HG03460 (cell line): ENCODE measurements around the gene HOXA3.

ENCODE experiments used
- ATAC-seq: cut with Tn5 transposase; IDR thresholded peaks from one replicate; pipeline ENCODE4 v1.9.1; 2021; ENCODE audit not compliant: unreplicated experiment

HOXA3 gene

DNA sequence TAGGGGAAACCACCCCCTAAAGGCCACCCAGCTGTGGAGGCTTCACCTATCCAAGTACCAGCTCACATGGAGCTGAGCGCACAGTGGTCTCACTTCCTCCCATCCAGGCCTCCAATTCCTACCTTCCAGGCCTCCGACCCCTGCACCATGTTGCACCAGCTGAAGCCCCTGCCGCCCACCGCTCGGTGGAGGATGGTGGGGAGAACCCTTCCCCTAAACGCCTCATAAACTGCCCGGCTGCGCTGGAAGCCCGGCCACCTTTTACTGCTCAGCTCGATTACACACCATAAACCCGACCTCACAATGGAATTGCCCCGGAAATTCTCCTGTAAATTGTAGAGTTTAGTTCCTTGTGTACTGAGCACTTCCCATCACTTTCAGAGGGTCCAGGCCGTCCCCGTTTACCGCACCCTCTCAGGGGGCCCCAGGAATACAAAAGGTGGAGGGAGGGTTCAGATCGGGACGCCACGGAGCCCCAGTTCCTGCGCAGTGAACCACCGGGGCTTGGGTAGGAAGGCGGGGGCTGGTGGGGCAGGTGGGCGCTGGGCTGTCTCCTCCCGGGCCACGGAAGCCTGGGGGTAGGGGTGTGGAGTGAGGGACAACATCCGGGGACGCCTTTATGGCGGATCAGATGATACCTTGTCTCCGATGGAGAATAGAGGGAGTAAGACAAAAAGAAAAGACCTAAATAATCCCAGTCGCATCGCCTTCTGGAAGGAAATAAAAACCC lies 5.5 kb upstream of the HOXA3 start:
- no peak for ATAC-seq

DNA sequence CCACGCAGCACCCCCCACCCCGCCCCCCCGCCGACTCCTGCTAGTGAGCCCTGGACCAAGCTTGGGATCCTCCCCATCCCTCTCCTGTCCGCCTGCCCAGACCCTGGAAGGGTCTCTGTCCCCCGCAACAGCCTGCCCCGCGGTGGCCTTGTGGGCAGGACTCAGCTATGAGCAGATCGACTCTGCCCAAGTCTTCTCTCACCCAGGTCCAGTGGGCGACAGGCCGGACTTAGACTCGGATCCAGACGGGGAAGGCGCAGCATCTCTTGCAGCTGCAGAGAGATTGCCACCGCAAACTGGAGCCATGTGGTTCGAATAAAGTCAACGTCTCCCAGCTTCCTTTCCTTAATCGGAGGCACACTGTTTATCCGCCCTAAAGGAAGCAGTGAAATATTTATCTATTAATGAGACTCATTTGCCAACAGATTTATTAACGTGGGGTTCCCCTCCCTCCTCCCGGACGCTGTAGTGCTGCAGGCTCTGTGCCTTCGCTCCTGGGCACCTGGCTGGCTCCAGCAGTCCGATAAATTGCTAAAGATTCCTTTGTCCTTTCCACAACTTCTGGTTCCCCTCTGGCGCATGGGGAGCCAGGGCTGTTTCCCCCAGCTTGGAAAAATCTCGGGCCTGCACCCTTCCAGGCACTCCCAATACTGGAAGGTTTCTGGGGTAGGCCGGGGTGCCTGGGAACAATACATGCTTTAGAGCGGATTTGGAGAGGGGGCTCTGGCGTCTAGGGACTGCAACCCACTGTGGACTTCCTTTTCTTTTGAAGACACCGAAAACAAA lies 4.7 kb upstream of the HOXA3 start:
- no peak for ATAC-seq

DNA sequence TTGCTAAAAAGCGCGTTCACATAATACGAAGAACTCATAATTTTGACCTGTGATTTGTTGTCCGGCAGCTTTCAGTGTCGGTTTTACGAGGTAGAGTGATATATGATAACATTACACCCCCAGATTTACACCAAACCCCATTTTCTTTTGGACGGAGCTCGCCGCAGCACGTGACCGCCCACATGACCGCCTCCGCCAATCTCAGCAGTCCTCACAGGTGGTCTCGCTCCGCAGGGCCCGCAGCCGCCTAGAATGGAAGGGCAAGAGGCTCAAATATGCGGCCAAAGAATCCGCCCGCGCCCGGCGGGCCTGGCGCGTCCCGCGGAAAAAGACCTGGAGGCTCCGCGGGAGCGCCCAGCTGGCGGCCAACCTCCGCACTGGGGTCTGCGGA lies 4.1 kb upstream of the HOXA3 start, which contains the start of gene HOXA7:
TSS of gene HOXA7 (minus strand) at position 168 of the 391 bp plus-strand sequence. CDS start at position 38, 130 bp downstream.
- no peak for ATAC-seq

DNA sequence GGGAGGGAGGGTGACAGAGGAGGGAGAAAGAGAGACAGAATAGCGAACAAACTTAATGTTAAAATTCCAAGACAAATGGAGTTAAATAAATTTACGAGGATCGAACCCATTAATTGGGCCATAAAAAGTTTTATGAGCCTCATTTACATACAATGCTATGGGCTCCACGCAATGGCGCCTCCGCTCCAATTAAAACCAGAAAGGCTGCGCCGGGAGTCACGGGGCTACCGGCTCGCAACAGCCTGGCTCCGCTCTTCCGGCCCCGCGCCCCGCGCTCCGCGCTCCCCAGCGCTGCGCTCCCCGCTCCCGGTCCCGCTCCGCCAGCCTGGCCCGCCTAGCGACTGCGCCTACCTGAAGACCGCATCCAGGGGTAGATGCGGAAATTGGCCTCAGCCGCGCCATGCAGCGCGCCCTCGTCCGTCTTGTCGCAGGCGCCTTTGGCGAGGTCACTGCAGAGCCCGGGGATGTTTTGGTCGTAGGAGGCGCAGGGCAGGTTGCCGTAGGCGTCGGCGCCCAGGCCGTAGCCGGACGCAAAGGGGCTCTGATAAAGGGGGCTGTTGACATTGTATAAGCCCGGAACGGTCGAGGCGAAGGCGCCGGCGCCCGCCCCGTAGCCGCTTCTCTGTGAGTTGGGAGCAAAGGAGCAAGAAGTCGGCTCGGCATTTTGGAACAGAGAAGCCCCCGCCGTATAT lies 3.6 kb upstream of the HOXA3 start:
- no peak for ATAC-seq

DNA sequence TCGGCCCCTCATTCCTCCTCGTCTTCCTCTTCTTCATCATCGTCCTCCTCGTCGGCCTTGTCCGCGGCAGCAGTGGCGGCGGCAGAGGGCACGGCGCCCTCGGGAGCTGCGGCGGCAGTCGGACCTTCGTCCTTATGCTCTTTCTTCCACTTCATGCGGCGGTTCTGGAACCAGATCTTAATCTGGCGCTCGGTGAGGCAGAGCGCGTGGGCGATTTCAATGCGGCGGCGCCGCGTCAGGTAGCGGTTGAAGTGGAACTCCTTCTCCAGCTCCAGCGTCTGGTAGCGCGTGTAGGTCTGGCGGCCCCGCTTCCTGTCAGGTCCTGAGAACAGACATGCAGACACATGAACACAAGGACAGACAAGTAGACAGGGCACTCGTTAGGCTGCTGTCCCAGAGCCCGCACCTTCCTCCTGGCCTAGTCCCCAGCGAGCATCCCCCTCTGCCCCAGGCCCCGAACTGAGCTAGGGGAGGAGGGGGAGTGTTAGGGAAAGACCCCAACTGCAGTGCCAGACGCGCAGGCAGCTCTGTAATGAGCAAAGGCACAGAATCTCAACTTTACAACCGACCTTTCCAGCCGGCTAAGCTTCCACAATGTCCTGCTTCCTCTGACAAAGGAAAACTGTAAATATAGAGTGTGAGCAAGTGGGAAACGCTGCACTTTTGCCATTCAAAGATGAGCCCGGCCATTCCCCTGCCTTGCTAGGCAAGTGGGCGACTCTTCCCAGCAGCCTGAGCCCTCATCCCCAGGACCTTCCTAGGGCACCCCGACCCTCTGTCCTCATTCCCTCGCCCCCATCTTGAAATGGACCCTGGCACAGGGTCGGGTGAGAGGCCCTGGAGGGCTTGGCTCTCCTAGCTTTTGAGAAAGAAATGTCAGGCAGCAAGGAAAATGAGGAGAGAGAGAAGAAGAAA lies 2.8 kb upstream of the HOXA3 start:
- no peak for ATAC-seq

DNA sequence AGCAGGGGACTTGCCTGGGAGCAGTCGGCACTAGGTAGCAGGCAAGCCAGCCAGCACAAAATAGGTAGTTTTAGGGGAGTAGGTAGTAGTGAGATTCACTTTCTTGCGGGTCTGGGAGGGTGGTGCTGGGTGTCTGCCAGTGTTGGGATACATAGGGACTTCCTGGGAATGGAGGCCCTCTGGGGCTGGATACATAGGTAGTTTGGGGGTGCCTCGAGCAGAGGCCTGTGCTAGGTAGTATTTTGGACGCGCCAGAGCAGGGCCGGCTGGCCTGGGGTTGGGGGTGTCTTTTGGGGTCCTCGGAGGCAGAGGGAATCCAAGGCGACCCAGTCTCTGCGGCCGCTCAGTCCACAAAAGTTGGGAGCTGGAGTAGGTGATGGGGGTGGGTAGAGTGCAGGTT lies 2.0 kb upstream of the HOXA3 start:
- ATAC-seq, result no peak

DNA sequence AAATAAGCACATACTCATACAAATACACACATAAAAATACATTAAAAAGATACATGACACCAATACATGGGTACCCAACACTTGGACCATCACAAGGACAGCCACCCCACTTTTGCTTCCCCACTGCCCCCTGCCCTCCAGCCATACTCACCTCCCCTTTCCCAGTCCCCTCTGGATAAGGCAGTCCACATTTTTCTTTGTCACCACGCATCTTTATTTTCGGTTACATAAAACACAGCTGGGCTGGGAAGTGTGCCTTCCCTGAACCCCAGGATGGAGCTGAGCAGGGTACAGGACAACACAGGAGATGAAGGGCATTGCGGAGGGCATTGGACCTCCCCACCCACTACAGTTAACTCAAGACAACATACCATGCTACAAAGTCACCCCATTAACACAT lies 1.1 kb upstream of the HOXA3 start:
- ATAC-seq, result no peak

DNA sequence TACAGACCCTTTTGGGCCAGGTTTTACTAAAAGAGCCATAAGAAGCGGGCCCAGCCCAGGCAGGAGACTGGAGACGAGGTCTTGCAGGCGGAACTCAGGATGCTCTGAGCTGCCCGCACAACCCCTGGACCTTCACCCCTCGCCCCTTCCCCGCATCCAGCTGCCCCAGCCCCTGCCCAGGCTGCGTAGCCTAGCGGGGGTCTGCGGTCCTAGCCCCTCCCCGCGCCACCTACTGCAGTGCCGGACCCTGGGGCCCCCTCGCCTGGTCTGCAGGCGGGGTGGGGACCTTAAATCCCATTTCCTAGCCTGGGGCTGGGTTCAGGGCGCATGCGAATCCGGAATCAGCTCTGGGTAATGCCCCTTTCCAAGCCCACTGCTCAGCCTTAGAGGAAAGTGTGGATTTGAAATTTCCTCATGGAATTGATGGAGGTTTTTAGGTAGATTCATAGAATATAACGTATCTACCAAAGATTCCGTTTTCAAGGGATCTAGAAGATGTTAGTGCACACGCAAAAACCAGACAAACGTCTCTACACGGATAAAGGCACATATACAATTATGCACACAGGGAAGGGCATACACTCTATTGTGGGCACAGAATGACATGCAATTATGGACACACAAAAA lies 546 bp upstream of the HOXA3 start:
- no peak for ATAC-seq

DNA sequence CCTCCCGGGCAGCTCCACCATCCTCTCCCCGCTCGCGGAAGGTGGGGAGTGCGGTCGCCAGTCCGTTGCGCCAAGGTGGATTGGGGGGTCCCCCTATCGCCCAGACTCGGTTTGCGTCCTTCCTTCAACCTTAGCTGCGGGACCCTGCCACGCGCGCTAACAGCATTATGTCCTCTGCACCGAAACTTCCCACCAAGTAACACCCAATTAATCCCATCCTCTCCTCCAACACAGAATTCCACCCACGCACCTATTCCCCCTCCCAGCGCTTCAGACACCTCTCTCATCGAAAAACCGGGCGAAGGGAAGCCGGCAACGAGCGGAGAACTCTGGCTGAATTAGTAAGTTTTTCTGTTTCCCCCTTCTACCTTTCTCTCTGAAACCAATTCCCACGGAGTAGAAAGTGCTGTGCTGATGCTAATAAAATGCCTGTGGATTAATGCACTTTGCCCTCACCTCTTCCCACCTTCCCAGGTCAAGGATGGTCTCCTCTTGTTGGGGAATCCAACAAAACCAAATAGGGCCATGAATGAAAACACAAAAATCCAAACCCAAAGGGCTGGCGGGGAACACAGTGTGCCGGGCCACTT lies 947 bp downstream of the HOXA3 start:
- ATAC-seq, result no peak

DNA sequence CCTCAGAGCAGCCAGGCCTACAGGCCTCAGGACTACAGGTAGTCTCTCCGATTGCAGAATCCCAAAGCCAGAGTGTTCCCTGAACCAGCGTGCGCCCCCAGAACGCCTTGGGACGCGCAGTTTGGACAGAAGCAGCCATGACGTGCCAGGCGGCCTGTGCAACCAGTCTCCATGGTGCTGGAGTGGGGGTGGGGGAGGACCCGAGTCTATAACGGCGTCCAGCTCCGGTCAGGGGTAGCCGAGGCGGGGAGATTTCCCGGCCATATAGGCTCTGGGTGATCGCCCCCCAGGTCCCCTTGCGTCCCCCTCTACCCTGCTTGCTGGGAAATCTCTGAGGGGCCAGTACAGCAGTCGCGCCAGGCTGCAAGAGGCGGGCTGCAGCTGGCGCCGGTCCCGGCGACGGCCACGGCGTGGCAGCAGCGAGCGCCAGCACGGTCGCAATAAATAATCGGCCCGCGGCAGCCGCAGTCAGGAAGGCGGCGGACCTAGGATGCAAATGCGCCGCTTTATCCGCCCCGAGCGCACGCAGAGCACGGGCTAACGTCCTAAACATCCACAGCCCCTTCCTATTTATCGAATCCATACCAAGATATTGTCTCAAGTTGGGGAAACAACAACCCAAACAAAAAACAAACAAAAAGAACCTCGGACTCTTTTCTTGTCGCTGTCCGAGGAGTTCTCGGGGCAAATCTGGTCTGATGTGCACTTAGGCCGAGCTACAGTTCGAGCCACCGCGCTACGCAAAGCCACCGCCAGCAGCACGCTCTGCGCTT lies 1.6 kb downstream of the HOXA3 start:
- ATAC-seq, result peak; percentile 74

DNA sequence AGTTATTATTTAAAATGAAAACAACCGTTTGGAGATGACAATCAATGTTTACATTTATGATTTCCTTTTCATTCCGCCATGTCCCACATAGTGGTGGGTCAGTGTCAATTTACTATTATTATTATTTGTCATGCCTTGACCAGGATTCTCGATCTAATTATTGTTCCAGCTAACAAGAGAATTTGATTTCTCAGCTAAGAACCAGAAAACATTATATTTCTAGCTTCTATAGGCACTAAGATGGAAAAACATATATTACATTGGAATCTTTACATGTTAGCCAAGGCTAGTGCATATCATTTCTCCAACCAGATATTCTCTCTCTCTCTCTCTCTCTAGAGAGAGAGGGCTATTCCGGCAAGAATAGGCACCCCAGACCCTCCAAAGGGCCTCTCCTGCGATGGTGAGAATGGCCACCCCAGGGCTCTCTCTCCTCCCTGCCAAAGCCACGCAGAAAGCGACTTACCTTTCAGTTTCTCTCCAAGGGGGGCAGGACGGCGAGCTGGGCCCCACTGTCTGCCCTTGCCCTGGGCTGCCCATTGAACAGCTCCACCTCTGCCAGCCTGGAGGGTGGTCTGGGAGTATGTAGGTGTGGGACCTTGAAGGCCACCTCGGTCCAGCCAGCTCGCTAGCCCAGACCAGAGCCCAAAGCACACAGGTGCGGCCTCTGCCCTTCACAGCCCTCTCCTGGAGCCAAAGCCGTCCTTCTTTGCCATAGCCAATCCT lies 2.4 kb downstream of the HOXA3 start:
- ATAC-seq, result peak; percentile 13

DNA sequence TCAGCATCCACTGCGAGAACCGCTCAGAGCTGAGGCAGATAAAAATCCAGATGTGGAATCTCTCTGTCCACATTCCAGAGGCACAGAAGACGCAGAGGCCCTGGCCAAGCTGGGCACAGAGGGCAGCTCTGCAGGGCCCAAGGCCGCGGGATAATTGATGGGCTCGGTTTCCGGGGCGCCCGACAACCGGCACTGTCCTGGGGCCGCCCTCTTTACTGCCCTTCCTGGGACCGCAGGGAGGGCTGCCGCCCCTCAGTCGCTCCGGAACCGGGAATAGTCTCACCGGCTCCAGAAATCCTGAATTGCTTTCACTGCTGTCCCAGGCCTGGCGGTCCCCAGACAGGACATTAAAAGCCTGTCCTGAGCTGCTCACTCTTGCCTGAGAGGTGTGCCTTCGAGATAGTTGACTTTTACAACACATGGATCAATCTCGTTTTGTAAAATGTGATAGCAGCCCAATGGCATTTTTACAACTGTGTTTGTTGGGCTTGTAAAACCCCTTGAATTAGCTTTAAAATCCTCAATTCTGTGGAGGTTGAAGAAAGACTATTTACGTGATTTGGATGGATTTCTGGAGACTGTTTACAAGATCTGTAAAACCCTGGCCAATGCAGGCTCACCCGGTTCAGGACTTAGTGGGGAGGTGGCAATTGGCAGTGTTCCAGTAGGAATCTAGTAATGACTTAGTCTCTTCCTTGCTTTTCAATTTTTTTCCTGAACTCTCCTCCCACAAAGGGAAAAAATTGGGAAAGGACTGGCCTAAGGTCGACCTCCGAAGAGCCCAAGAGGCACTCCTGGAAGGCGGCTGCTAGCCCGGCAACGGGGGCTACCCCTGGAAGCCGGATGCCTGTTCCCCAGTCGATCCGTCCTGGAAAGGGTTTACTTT lies 3.4 kb downstream of the HOXA3 start:
- ATAC-seq, result no peak

DNA sequence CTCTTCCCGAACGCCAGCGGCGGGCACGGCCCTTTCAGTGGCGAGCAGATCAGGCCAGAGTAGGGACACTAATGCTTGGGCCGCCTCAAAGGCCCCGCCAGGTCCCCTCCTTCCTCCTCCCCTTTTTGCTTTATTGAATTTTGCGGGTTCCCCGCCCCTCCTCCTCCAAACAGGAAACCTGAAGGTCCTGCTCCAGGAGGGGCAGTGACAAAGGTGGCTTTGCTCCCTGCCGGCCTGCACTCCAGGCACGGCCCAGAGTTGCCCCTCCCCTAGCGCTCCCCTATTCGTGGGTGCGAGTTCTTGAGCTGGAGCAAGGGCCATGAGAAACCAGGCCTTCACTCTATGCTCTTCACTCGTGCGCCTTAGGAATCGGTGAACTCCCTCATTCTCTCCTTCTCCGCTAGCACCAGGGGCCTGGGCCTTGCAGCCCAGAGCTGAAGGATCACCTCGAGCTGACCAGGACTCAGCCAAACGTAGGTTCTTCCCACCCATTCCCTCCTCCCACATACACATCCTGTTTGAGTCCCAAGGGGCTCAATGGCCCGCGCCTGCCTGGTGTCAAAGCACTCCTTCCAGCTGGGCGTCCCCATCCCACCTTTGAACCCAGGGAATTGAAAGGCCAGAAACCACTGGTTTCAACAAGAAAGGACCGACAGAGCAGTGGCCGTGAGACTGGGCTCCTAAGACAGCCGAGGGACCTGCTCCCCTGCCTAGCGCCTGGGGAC lies 4.2 kb downstream of the HOXA3 start:
- ATAC-seq, result no peak

DNA sequence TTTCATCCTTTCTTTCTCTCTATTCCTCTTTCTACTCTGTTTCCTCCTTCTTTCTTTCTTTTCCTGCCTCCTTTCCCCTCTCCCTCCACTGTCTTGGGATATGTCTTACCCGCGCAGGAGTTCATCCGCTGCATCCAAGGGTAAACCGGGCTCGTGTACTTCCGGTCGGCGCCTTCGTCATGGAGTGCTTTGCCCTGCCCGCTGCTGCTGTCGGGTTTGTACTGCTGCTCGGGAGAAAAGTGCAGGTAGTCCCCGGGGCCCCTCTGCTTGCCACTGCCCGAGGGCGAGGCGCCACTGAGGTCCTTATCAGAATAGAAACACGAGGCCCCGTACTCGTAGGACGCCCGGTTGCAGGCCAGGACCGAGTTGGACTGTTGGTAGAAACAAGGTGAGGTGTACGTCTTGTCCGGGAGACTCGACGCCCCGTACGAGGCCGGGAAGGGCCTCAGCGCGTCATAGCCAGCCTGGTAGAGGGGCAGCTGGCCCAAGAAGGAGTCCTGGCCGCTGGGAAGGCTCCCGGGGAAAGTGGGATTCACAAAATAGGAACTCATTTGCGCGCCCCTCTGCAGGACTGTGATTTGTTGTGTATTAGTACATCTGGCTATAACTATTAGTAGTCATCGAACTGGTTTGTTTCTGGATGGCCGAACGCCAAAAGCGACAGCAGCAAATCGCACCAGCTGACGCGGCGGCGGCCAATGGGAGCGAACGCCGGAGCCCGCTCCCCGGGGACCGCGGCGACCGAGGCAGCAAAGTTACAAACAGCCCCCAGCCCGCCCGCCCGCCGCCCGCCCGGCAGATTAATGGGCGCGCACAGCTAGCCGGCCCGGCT lies 5.0 kb downstream of the HOXA3 start, which contains the start of gene HOXA6:
TSS of gene HOXA6 (minus strand) at position 576 of the 832 bp plus-strand sequence. CDS start at position 551, 25 bp downstream.
- no peak for ATAC-seq

DNA sequence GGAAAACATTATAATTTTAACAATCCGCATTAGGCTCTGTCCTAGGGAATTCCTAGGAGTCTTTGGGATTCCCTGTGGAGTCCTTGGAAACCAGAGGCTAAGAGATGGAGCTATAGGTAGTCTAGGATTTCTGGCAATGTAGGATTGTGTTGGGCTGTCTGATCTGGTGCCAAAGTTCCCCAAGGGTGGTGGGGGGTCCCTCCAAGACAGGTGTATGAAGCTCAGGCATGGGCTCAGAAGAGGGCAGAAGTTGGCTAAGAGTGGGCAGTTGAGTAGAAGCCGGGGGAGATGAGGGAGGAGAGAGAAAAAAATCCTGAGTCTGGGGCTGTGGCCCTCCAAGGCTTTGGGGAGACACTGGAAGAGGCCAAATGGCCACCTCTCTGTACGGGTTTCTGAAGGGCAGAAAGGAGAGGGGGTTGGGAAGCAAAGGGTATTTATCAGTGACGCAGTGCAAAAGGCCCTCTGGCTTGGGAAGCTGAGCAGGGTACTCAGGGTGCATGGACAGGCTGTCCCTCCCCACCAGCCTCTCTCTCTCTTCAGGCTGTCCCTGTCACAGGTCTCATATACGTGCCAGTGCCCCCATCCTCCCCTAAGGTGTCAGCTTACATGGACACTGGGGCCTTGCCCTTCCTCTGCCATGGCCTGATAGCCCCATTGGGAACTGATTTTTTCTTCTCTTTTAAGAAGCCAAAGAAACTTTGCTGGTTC lies 5.7 kb downstream of the HOXA3 start:
- ATAC-seq, result no peak
